IMR-90 (cell line): Measurements from ENCODE around the gene TEC.

Source experiments
- FOS ChIP-seq: fragments of 150-350 bp; IDR thresholded peaks from 2 replicates; pipeline ENCODE4 v1.6.1; 2016; ENCODE audit warnings: low read depth, low read length
- NFE2L2 ChIP-seq: fragments of 150-350 bp; IDR thresholded peaks from 2 replicates; pipeline ENCODE4 v1.6.1; 2016; ENCODE audit warnings: low read depth, mild to moderate bottlenecking, low read length
- POLR2A ChIP-seq: IDR thresholded peaks from 2 replicates; pipeline ENCODE4 v1.6.1; 2012; ENCODE audit warnings: mild to moderate bottlenecking, low read depth, low read length
- SMC3 ChIP-seq: fragments of 150-350 bp; IDR thresholded peaks from 2 replicates; pipeline ENCODE4 v1.6.1; 2016; ENCODE audit warnings: low read depth, mild to moderate bottlenecking, antibody characterized with exemption, low read length, moderate library complexity
- TF ChIP-seq, protein P1 (sequence below): conservative IDR thresholded peaks from 2 replicates; pipeline ENCODE4 v1.5.1; 2012; ENCODE audit warnings: mild to moderate bottlenecking, low read depth, low read length, improper control_type of control experiment

DNA sequence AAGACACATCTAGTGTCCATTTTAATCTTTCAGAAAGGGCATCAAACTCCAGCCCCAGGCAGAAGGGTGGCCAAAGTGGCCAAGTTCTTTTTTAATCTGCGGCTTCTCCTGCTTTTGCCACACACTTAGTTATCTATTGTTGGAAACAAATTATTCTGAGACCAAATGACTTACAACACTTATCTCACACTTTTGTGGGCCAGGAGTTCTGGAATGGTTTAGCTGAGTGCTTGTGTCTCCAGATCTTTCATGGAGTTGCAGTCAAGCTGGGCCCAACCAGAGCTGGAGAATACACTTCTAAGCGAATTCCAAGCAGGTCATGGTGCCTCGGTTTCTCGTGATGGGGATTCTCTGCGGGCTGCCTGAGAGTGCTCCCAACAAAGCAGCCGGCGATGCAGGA is 139.5 kb downstream of the TEC start:
- TF ChIP-seq, protein P1, sequence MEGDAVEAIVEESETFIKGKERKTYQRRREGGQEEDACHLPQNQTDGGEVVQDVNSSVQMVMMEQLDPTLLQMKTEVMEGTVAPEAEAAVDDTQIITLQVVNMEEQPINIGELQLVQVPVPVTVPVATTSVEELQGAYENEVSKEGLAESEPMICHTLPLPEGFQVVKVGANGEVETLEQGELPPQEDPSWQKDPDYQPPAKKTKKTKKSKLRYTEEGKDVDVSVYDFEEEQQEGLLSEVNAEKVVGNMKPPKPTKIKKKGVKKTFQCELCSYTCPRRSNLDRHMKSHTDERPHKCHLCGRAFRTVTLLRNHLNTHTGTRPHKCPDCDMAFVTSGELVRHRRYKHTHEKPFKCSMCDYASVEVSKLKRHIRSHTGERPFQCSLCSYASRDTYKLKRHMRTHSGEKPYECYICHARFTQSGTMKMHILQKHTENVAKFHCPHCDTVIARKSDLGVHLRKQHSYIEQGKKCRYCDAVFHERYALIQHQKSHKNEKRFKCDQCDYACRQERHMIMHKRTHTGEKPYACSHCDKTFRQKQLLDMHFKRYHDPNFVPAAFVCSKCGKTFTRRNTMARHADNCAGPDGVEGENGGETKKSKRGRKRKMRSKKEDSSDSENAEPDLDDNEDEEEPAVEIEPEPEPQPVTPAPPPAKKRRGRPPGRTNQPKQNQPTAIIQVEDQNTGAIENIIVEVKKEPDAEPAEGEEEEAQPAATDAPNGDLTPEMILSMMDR: no peak
- TF ChIP-seq POLR2A: no peak
- no peak for TF ChIP-seq FOS
- TF ChIP-seq NFE2L2: no peak
- no peak for TF ChIP-seq SMC3
